CD1c-positive myeloid dendritic cell (primary cell): ENCODE data around the gene KCNMB3.
"Not testable (repeated sequence)": the region's sequence is repeated elsewhere in the genome, so short reads cannot be mapped to it uniquely, and the experiment has no call there.

Experiments used
- DNase-seq: peaks from one replicate; pipeline ENCODE4 v3.0.0-alpha.2; 2016; ENCODE audit errors: extremely low spot score

KCNMB3 gene

GRCh38 chr3:179264449-179264848 is 13.5 kb upstream of the KCNMB3 start:
- DNase-seq = no peak

- DNase-seq = no peak
Observed at GRCh38 chr3:179263134-179263533, 12.2 kb upstream of the KCNMB3 start.

GRCh38 chr3:179260949-179261765 is 10.2 kb upstream of the KCNMB3 start:
- peak; percentile 56 for DNase-seq

GRCh38 chr3:179259959-179260756 is 9.2 kb upstream of the KCNMB3 start:
- not testable (repeated sequence) for DNase-seq

GRCh38 chr3:179258820-179259219 is 7.9 kb upstream of the KCNMB3 start:
- no peak for DNase-seq

- not testable (repeated sequence) for DNase-seq
Observed at GRCh38 chr3:179257742-179258141, 6.8 kb upstream of the KCNMB3 start.

- no peak for DNase-seq
Observed at GRCh38 chr3:179256813-179257212, 5.9 kb upstream of the KCNMB3 start.

- DNase-seq = peak; percentile 14
Observed at GRCh38 chr3:179247289-179248015, 3.5 kb downstream of the KCNMB3 start.

GRCh38 chr3:179244878-179245277 is 6.0 kb downstream of the KCNMB3 start:
- DNase-seq = no peak

- not testable (repeated sequence) for DNase-seq
Observed at GRCh38 chr3:179242859-179243258, 8.1 kb downstream of the KCNMB3 start.

GRCh38 chr3:179240299-179240698 is 10.6 kb downstream of the KCNMB3 start:
- DNase-seq = not testable (repeated sequence)

- DNase-seq = no peak
Observed at GRCh38 chr3:179236669-179237301, 14.1 kb downstream of the KCNMB3 start.

GRCh38 chr3:179234199-179234598 is 16.7 kb downstream of the KCNMB3 start:
- no peak for DNase-seq

GRCh38 chr3:179233043-179233442 is 17.9 kb downstream of the KCNMB3 start:
- no peak for DNase-seq

GRCh38 chr3:179229177-179229576 is 21.7 kb downstream of the KCNMB3 start:
- no peak for DNase-seq

- no peak for DNase-seq
Observed at GRCh38 chr3:179227349-179227748, 23.6 kb downstream of the KCNMB3 start.

GRCh38 chr3:179224584-179224983 is 26.3 kb downstream of the KCNMB3 start:
- DNase-seq = no peak

GRCh38 chr3:179223548-179223947 is 27.4 kb downstream of the KCNMB3 start:
- DNase-seq = no peak

- DNase-seq = not testable (repeated sequence)
Observed at GRCh38 chr3:179218213-179218612, 32.7 kb downstream of the KCNMB3 start.

- DNase-seq = not testable (repeated sequence)
Observed at GRCh38 chr3:179215550-179215949, 35.4 kb downstream of the KCNMB3 start.

GRCh38 chr3:179200790-179201189 is 50.1 kb downstream of the KCNMB3 start:
- no peak for DNase-seq

GRCh38 chr3:179196700-179197099 is 54.2 kb downstream of the KCNMB3 start:
- no peak for DNase-seq
